NCI-H1930 (cell line): ENCODE data around the gene LRMDA.
"Not testable (repeated sequence)": the region's sequence is repeated elsewhere in the genome, so short reads cannot be mapped to it uniquely, and the experiment has no call there.

Experiments used
- DNase-seq, 2 experiments: peaks; one replicate each; lab custom pipeline; 2025; lab: John Stamatoyannopoulos, UW

LRMDA gene

GRCh38 chr10:76497666-76498065 is 1066.2 kb downstream of the LRMDA start:
- DNase-seq = no peak

GRCh38 chr10:76504823-76505222 is 1073.4 kb downstream of the LRMDA start:
- no peak for DNase-seq

- no peak for DNase-seq
Observed at GRCh38 chr10:76509446-76509845, 1078.0 kb downstream of the LRMDA start.

- DNase-seq = no peak
Observed at GRCh38 chr10:76514321-76514720, 1082.9 kb downstream of the LRMDA start.

- DNase-seq = no peak
Observed at GRCh38 chr10:76514869-76515268, 1083.4 kb downstream of the LRMDA start.

GRCh38 chr10:76522547-76522946 is 1091.1 kb downstream of the LRMDA start:
- no peak for DNase-seq

- no peak for DNase-seq
Observed at GRCh38 chr10:76523246-76523645, 1091.8 kb downstream of the LRMDA start.

GRCh38 chr10:76523791-76524351 is 1092.4 kb downstream of the LRMDA start:
- no peak for DNase-seq

- not testable (repeated sequence) for DNase-seq
Observed at GRCh38 chr10:76526833-76527232, 1095.4 kb downstream of the LRMDA start.

- no peak for DNase-seq
Observed at GRCh38 chr10:76540331-76540730, 1108.9 kb downstream of the LRMDA start.

GRCh38 chr10:76540786-76541185 is 1109.4 kb downstream of the LRMDA start:
- no peak for DNase-seq

- DNase-seq = no peak
Observed at GRCh38 chr10:76541852-76542251, 1110.4 kb downstream of the LRMDA start.

- no peak for DNase-seq
Observed at GRCh38 chr10:76542307-76542930, 1111.0 kb downstream of the LRMDA start.

- DNase-seq = no peak
Observed at GRCh38 chr10:76543655-76544054, 1112.2 kb downstream of the LRMDA start.

- no peak for DNase-seq
Observed at GRCh38 chr10:76544789-76545188, 1113.4 kb downstream of the LRMDA start.

- DNase-seq = no peak
Observed at GRCh38 chr10:76546411-76546810, 1115.0 kb downstream of the LRMDA start.

GRCh38 chr10:76547352-76547972 is 1116.0 kb downstream of the LRMDA start:
- peak; percentile 56 for DNase-seq

- DNase-seq = no peak
Observed at GRCh38 chr10:76548716-76549115, 1117.3 kb downstream of the LRMDA start.

GRCh38 chr10:76549171-76549570 is 1117.7 kb downstream of the LRMDA start:
- DNase-seq = no peak

- no peak for DNase-seq
Observed at GRCh38 chr10:76550806-76551205, 1119.4 kb downstream of the LRMDA start.

GRCh38 chr10:76552091-76552873 is 1120.9 kb downstream of the LRMDA start:
- DNase-seq = no peak

GRCh38 chr10:76553263-76554032 is 1122.0 kb downstream of the LRMDA start:
- DNase-seq = peak in 1 of 2 experiments; percentile 2
